Hypothalamus (tissue), 51 donors: Measurements from ENCODE around the gene SEZ6L2.
"Not testable (repeated sequence)": the region's sequence is repeated elsewhere in the genome, so short reads cannot be mapped to it uniquely, and the experiment has no call there.

ENCODE experiments used
- DNase-seq, 51 donors: peaks; one replicate each; lab custom pipeline; 2025; lab: John Stamatoyannopoulos, UW

Gene SEZ6L2

DNA sequence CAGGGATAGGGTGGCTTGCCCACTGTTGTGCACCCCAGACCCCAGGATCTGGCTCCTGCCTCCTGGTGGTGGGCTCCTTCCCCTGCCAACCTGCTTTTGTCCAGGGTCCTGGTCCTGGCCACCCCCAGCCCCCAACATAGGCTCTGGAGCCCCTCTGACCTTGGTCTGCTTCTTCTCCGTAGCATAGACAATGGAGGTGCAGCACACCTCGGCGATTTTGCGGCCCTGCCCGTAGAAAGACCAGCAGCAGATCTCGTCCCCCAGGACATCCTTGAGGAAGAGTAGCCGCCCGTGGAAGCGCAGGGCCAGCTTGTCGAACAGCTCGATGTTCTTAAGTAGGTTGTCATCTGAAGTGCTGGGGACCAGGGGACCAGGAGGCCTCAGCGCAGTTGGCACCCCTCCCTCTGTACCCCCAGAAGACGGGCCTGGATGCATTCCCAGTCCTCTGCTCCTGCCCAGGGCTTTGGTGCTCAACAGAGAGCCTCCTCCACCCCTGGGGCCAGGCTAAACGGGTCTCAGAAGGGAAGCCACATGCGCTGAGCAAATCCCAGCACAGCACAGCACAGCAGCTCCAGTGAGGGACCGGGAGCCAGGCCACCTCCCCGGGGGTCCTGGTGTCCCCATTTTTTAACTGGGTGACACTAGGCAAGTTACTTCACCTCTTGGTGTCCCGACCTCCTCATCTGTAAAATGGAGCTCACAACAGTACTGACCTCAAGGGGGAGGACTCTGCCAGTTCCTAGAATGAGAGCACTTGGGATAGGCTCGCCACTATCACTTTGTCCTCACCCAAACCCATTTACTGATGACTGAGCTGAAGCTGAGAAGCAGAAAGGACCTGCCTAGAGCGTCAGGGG, 11.7 kb upstream of the SEZ6L2 start:
- DNase-seq: no peak

DNA sequence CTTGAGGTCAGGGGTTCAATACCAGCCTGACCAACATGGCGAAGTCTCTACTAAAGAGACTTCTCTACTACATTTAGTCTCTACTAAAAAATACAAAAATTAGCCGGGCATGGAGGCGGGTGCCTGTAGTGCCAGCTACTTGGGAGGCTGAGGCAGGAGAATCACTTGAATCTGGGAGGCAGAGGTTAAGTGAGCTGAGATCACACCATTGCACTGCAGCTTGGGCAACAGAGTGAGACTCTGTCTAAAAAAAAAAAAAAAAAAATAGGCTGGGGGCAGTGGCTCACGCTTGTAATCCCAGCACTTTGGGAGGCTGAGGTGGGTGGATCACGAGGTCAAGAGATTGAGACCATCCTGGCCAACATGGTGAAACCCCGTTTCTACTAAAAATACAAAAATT, 10.5 kb upstream of the SEZ6L2 start:
- DNase-seq: not testable (repeated sequence)

- DNase-seq: no peak
These were observed 10.0 kb upstream of the SEZ6L2 start for GRCh38 chr16:29909391-29909790.

DNA sequence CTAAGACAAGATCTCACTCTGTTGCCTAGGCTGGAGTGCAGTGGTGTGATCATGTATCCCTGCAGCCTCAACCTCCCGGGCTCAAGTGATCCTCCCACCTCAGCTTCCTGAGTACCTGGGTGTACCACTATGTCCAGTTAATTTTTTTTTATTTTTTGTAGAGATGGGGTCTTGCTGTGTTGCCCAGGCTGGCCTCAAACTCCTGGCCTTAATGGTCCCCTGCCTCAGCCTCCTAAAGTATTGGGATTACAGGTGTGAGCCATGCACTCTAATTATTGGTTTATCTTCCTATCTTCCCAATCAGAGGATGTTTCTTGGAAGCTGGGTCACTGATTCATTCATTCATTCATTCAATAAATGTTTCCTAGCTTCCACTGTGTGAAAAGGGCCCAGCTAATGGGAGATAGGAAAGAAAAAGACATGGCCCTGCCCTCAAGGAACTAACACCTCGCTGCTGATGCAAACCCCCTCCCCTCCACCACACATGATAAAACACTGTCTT, 9.4 kb upstream of the SEZ6L2 start:
- DNase-seq: no peak

GRCh38 chr16:29907973-29908372, 8.6 kb upstream of the SEZ6L2 start:
- no peak for DNase-seq

GRCh38 chr16:29906520-29907244, 7.3 kb upstream of the SEZ6L2 start:
- no peak for DNase-seq

- no peak for DNase-seq
These were observed 6.3 kb upstream of the SEZ6L2 start for GRCh38 chr16:29905668-29906067.

- DNase-seq: no peak
These were observed 5.6 kb upstream of the SEZ6L2 start for GRCh38 chr16:29904947-29905346.

DNA sequence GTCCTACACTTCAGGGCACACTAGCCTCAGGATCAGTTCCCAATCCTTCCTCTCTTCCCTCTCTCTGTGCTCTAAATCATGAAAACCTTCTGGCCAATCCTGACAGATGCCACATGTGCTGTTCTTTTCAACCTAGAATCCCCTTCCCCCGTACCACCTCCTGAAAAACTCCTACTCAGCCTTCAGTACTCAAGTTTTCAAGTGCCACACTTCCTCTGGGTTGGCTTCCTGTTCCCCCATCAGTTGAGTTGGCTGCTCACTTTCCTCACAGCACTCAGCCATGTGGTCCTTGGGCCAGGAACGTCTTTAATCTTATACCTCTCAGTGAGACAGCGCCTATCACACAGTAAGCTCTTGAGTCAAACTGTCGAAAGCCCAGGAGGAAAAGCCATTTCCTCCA, 4.2 kb upstream of the SEZ6L2 start:
- DNase-seq: no peak

GRCh38 chr16:29901607-29901945, 2.2 kb upstream of the SEZ6L2 start:
- DNase-seq: no peak

- DNase-seq: peak in 1 of 51 donors; percentile 42
These were observed 1.7 kb upstream of the SEZ6L2 start for GRCh38 chr16:29900888-29901606.

GRCh38 chr16:29900102-29900887, 945 bp upstream of the SEZ6L2 start, which contains the start of gene ASPHD1:
ASPHD1 (plus strand) TSS chr16:29900488; CDS start chr16:29900972, 484 bp downstream.
- peak; percentile 41 to 95 (median 83) for DNase-seq

DNA sequence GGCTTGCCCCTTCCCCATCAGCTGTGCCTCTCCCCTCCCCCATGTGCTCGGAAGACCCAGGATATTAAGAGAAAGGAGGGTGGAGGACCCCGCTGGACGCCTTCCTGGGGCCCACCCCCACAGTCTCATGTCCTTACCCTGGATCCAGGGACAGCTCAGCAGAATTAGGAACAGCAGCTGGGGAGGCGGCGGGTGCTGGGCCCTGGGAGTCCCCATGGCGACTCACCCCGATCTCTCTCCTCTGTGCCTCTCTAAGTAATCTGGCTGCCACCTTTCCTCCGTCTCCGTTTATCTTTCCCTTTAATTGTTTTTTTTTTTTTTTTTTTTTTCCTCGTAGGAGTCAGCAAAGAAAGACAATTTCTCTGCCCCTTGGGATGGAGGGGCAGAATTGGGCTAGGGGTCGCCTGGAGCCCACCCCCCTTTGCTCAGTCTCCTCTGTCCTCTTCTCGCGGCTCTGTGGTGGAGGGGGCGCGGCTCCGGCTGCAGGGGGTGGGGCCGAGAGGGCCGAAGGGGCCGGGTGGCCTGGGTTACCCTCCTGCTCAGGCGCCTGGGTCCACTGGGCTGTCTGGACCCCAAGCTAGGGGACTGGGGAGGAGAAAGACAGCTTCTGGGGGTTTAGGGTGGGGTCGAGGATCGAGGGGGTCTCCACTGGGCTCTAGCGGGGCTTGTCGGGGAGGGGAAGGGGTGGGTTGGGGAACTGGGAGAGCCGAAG, 390 bp downstream of the SEZ6L2 start:
- DNase-seq: peak in 3 of 51 donors; percentile 27 to 56 (median 42)

GRCh38 chr16:29898135-29898803, 1.1 kb downstream of the SEZ6L2 start:
- DNase-seq: no peak

- DNase-seq: no peak
These were observed 2.0 kb downstream of the SEZ6L2 start for GRCh38 chr16:29897333-29897732.

DNA sequence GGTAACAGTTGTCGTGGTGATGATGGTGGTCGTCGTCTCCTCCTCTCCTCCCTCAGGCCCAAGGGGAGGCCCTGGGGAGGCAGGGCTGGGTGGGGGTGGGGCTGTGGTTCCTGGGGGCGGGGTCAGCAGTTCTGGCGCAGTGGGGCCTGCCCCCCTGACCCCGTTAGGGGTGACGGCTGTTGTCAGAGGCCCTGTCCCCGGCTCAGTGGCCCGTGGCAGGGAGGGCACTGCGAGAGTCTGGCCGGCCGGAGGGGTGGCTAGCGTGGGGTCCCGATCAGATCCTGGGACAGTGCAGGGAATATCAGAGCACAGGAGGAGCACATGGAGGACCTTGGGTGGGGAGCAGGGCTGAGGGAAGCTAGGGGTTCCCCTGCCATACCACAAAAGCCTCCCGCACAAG, 2.5 kb downstream of the SEZ6L2 start:
- no peak for DNase-seq

DNA sequence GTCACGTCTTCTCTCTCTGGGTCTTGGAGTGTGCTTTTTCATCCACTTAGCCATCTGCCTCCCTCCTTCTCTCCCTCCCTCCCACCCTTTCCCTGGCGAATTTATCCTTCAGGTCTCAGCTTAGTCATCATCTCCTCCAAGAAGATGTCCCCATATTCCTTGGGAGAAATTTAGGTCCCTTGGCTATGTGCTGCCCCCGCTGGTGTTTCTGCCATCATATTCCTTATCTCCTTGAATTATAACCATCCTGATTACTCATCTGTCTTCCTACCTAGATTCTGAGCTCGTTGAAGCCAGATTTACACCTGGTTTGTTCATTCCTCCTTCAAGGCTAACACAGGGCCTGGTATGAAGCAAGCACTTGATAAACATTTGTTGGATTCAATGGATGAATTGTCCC, 5.0 kb downstream of the SEZ6L2 start:
- peak in 1 of 51 donors; percentile 28 for DNase-seq

GRCh38 chr16:29893553-29893952, 5.8 kb downstream of the SEZ6L2 start:
- DNase-seq: no peak

DNA sequence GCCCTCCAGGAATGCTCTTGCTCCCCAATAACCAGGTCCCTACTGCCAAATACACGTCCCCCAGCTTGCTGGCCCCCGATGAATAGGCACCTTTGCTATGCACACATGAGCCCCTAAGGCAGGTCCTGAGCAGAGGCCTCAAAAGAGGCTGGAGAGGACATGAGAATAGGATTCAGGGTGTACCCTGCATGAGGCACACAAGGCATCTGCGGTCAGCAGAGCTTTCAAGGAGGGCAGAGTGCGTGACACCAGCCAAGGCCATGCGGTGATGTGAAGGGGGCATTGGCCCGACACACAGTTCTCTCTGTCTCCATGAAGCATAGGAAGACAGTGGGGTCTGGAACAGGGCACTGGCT, 6.9 kb downstream of the SEZ6L2 start:
- no peak for DNase-seq
